Esophagus muscularis mucosa (tissue), 4 donors: ENCODE measurements around the gene MPPED1.

Experiments used
- EP300 ChIP-seq: sonication (generic); formaldehyde crosslinking; IDR thresholded peaks from one replicate; pipeline ENCODE4 v1.6.1; 2017; ENCODE audit warnings: antibody characterized with exemption
- POLR2A ChIP-seq: fragments of 450-650 bp; IDR thresholded peaks from one replicate; pipeline ENCODE4 v1.6.1; 2017; ENCODE audit warnings: antibody characterized with exemption, moderate library complexity, mild to moderate bottlenecking, low read depth
- POLR2AphosphoS5 ChIP-seq, 2 donors: sonication (generic); formaldehyde crosslinking; IDR thresholded peaks; one replicate each; pipeline ENCODE4 v1.6.1; 2017; ENCODE audit warnings: antibody characterized with exemption in 2 of 2
- TF ChIP-seq, protein P1 (sequence below), 3 experiments: fragments of 200-600 bp in 2 of 3; fragments of 450-650 bp in 1 of 3; sonication (generic) in 2 of 3; IDR thresholded peaks; one replicate each; pipeline ENCODE4 v1.5.1; 2017 to 2019; ENCODE audit warnings: antibody characterized with exemption in 3 of 3, mild to moderate bottlenecking in 2 of 3, moderate library complexity in 1 of 3

DNA sequence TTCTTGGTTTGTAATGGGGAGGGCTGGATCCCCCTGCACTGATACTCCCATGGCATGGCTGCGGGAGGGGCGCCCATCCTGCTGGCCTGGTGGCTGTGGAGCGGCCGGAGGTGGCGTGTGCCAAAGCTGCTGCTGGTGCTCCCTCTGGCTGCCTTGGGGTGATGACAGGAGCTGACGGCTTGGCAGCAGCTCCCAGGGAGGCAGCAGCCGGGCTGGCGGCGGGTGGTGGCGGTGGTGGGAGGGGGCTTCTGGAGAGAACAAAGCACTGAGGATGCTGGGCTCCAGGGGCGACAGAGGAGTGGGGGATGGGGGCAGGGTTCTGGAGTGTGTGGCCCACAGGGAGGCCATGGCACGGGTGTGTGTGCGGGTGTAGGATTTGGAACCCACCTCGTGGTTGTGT is 11.4 kb upstream of the MPPED1 start:
- TF ChIP-seq EP300 = no peak
- TF ChIP-seq, protein P1, sequence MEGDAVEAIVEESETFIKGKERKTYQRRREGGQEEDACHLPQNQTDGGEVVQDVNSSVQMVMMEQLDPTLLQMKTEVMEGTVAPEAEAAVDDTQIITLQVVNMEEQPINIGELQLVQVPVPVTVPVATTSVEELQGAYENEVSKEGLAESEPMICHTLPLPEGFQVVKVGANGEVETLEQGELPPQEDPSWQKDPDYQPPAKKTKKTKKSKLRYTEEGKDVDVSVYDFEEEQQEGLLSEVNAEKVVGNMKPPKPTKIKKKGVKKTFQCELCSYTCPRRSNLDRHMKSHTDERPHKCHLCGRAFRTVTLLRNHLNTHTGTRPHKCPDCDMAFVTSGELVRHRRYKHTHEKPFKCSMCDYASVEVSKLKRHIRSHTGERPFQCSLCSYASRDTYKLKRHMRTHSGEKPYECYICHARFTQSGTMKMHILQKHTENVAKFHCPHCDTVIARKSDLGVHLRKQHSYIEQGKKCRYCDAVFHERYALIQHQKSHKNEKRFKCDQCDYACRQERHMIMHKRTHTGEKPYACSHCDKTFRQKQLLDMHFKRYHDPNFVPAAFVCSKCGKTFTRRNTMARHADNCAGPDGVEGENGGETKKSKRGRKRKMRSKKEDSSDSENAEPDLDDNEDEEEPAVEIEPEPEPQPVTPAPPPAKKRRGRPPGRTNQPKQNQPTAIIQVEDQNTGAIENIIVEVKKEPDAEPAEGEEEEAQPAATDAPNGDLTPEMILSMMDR (IDR thresholded peaks at IDR 0.05) = no peak
- no peak for TF ChIP-seq POLR2A
- TF ChIP-seq POLR2AphosphoS5 (IDR thresholded peaks at IDR 0.05) = no peak
